DND-41 (cell line): ENCODE data around the gene VTI1A.

ENCODE experiments used
- ATAC-seq: fragments of 200-7000 bp; cut with Tn5 transposase; 3 replicates; pipeline ENCODE4 v1.9.1; 2021; ENCODE audit warnings: low read depth; ENCODE audit not compliant: insufficient read depth
- DNase-seq: peaks from one replicate; pipeline ENCODE4 v3.0.0-alpha.2; 2020
- H2AFZ ChIP-seq: 2 replicates; pipeline ENCODE4 v1.6.0; 2012; ENCODE audit warnings: low read depth, low read length
- H3K27ac ChIP-seq: 2 replicates; pipeline ENCODE4 v1.5.1; 2012; ENCODE audit warnings: low read length, inconsistent platforms
- H3K27me3 ChIP-seq: fragments of 200-600 bp; sonication (generic); 2 replicates; pipeline ENCODE4 v1.6.0; 2012; ENCODE audit warnings: low read length, mild to moderate bottlenecking, inconsistent platforms; ENCODE audit not compliant: insufficient read depth, poor library complexity
- H3K36me3 ChIP-seq: 2 replicates; pipeline ENCODE4 v1.5.1; 2012; ENCODE audit warnings: low read length, inconsistent platforms; ENCODE audit not compliant: insufficient read depth
- H3K4me1 ChIP-seq: 2 replicates; pipeline ENCODE4 v1.5.1; 2012; ENCODE audit warnings: mild to moderate bottlenecking, low read length; ENCODE audit not compliant: insufficient read depth
- H3K4me2 ChIP-seq: 2 replicates; pipeline ENCODE4 v1.6.0; 2012; ENCODE audit warnings: mild to moderate bottlenecking, moderate library complexity, low read length, inconsistent platforms; ENCODE audit not compliant: insufficient read depth
- H3K4me3 ChIP-seq, 2 experiments: fragments of 200-600 bp in 1 of 2; shearing (Covaris generic) in 1 of 2; 2 replicates each; pipeline ENCODE4 v1.5.1; 2012 to 2016; ENCODE audit warnings: inconsistent platforms in 2 of 2, low read length in 2 of 2, mild to moderate bottlenecking in 2 of 2, low read depth in 1 of 2, moderate library complexity in 1 of 2
- H3K79me2 ChIP-seq: 2 replicates; pipeline ENCODE4 v1.6.0; 2012; ENCODE audit warnings: low read length, inconsistent platforms; ENCODE audit not compliant: insufficient read depth
- H3K9ac ChIP-seq: 2 replicates; pipeline ENCODE4 v1.6.0; 2012; ENCODE audit warnings: low read depth, mild to moderate bottlenecking, inconsistent platforms, low read length, moderate library complexity
- H3K9me3 ChIP-seq: 2 replicates; pipeline ENCODE4 v1.5.1; 2012; ENCODE audit warnings: low read length, moderate library complexity, mild to moderate bottlenecking, inconsistent platforms; ENCODE audit not compliant: insufficient read depth, severe bottlenecking
- H4K20me1 ChIP-seq: 2 replicates; pipeline ENCODE4 v1.6.0; 2012; ENCODE audit warnings: low read length; ENCODE audit not compliant: insufficient read depth
- EZH2 ChIP-seq: IDR thresholded peaks from 3 replicates; pipeline ENCODE4 v1.6.1; 2012; ENCODE audit warnings: borderline replicate concordance, low read depth, mild to moderate bottlenecking, moderate library complexity, low read length, inconsistent platforms; ENCODE audit not compliant: severe bottlenecking
- TF ChIP-seq, protein P1 (sequence below): IDR thresholded peaks from 2 replicates; pipeline ENCODE4 v1.5.1; 2012; ENCODE audit warnings: borderline replicate concordance, low read length, moderate library complexity, mild to moderate bottlenecking; ENCODE audit not compliant: poor library complexity, severe bottlenecking; ENCODE audit errors: extremely low read depth

Gene VTI1A

DNA sequence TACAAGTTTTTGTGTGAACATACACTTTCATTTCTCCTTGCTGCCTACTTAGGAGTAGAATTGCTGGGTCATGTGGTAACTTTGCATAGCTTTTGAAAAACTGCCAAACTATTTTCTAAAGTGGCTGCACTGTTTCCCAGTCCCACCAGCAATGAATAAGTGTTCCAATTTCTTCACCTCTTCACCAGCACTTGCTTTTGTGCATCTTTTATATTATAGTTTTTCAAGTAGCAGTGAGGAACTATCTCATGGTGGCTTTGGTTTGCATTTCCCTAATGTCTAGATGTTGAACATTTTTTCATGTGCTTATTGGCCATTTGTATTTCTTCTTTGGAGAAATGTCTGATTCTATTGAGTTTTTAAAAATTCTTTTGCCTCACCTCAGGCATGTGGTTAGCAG lies 273.2 kb downstream of the VTI1A start:
- H3K79me2 ChIP-seq: no peaks in the 10 kb centered on the region
- no peak for DNase-seq
- TF ChIP-seq, protein P1, sequence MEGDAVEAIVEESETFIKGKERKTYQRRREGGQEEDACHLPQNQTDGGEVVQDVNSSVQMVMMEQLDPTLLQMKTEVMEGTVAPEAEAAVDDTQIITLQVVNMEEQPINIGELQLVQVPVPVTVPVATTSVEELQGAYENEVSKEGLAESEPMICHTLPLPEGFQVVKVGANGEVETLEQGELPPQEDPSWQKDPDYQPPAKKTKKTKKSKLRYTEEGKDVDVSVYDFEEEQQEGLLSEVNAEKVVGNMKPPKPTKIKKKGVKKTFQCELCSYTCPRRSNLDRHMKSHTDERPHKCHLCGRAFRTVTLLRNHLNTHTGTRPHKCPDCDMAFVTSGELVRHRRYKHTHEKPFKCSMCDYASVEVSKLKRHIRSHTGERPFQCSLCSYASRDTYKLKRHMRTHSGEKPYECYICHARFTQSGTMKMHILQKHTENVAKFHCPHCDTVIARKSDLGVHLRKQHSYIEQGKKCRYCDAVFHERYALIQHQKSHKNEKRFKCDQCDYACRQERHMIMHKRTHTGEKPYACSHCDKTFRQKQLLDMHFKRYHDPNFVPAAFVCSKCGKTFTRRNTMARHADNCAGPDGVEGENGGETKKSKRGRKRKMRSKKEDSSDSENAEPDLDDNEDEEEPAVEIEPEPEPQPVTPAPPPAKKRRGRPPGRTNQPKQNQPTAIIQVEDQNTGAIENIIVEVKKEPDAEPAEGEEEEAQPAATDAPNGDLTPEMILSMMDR: no peak
- TF ChIP-seq EZH2: no peak
- H3K27ac ChIP-seq: no peak overlapping the region
- H3K27me3 ChIP-seq: no peaks in the 10 kb centered on the region
- H3K9ac ChIP-seq: no peak overlapping the region
- ATAC-seq: no peak
- H4K20me1 ChIP-seq: no peaks in the 10 kb centered on the region
- no peak overlapping the region for H3K4me2 ChIP-seq
- H3K9me3 ChIP-seq: no peaks in the 10 kb centered on the region
- H3K36me3 ChIP-seq: no peaks in the 10 kb centered on the region
- H2AFZ ChIP-seq: no peak overlapping the region
- H3K4me3 ChIP-seq: no peak overlapping the region
- H3K4me1 ChIP-seq: peaks cover 5% of the 10 kb centered on the region; the same call in 1 of the 2 replicates

DNA sequence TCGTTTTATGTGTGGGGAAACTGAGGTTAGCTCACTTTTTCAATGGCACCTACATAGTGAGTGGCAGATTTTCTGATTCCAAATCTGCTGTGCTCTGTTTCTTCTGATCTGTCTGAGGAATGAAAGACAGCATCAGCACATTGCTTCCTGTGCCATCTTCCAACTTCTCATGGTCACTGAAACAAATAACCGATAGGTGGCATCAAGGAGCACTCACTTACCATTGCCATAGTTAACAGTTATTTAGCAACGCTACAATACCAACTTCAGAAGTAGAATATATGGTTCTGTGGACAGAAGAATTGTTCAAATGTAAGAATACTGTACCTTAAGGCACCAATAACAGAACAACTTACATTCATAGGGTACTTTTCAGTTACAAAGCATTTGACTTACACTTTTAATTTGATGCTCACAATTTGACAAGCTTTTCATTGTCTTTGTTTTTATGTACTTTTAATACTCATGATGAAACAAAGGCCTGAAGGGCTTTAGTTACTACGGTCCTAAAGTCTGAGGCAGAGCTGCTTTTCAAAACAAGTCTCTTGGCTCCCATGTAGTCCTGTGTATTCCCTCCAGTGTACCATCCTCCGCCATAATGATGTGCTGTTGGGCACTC lies 274.2 kb downstream of the VTI1A start:
- H3K27ac ChIP-seq: no peak overlapping the region
- no peaks in the 10 kb centered on the region for H3K9me3 ChIP-seq
- H3K4me3 ChIP-seq: no peak overlapping the region
- no peaks in the 10 kb centered on the region for H3K27me3 ChIP-seq
- no peak for TF ChIP-seq EZH2
- TF ChIP-seq, protein P1: no peak
- H3K4me2 ChIP-seq: no peak overlapping the region
- no peak overlapping the region for H2AFZ ChIP-seq
- no peaks in the 10 kb centered on the region for H4K20me1 ChIP-seq
- H3K36me3 ChIP-seq: no peaks in the 10 kb centered on the region
- no peak for ATAC-seq
- peaks cover 5% of the 10 kb centered on the region; the same call in 1 of the 2 replicates for H3K4me1 ChIP-seq
- no peak overlapping the region for H3K9ac ChIP-seq
- no peak for DNase-seq
- H3K79me2 ChIP-seq: no peaks in the 10 kb centered on the region

DNA sequence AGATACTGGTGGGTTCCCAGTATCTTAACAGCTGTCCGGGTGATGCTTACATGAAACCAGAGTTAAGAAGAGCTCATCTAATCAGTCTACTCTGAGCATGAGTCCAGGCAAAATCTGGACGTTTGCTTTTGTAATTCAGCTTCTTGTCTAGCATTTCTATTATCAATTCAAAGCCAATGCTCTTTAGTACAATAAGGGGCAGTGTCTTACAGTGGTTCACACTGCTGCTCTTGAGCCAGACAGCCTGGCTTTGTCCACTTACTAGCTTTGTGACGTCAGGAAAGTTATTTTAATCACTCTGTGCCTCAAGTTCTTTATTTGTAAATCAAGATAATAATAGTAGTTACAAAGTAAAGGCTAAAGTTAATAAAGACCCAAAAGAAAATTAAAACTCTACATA lies 275.7 kb downstream of the VTI1A start:
- Histone ChIP-seq H3K4me1 (peaks cover 5% of the 10 kb centered on the region; the same call in 1 of the 2 replicates), H3K4me3 (no peak overlapping the region), H3K27me3 (no peaks in the 10 kb centered on the region), H3K9ac (no peak overlapping the region), H2AFZ (no peak overlapping the region), H3K27ac (no peak overlapping the region), H3K4me2 (no peak overlapping the region), H3K36me3 (no peaks in the 10 kb centered on the region), H3K79me2 (no peaks in the 10 kb centered on the region), H3K9me3 (no peaks in the 10 kb centered on the region), H4K20me1 (no peaks in the 10 kb centered on the region)
- ATAC-seq: no peak
- DNase-seq: no peak
- TF ChIP-seq, protein P1: no peak
- TF ChIP-seq EZH2: no peak
